ENCODE measurements around the gene STK10.

STK10 gene

GRCh38 chr5:172107571-172107970 is 80.5 kb downstream of the STK10 start:
- no peak for DNase-seq (ENCODE audit: low spot score)

GRCh38 chr5:172106511-172107356 is 81.3 kb downstream of the STK10 start:
- DNase-seq (ENCODE audit: low spot score), result peak; percentile 64

- DNase-seq (ENCODE audit: low spot score), result no peak
Observed at GRCh38 chr5:172105811-172106210, 82.2 kb downstream of the STK10 start.

- DNase-seq (ENCODE audit: low spot score), result no peak
Observed at GRCh38 chr5:172104801-172105701, 83.0 kb downstream of the STK10 start.

GRCh38 chr5:172104021-172104420 is 84.0 kb downstream of the STK10 start:
- no peak for DNase-seq (ENCODE audit: low spot score)

- DNase-seq (ENCODE audit: low spot score), result peak; percentile 42
Observed at GRCh38 chr5:172102913-172103626, 85.0 kb downstream of the STK10 start.

- no peak for DNase-seq (ENCODE audit: low spot score)
Observed at GRCh38 chr5:172102218-172102870, 85.7 kb downstream of the STK10 start.

GRCh38 chr5:172101547-172102217 is 86.3 kb downstream of the STK10 start:
- DNase-seq (ENCODE audit: low spot score), result no peak

GRCh38 chr5:172098883-172099282 is 89.1 kb downstream of the STK10 start:
- DNase-seq (ENCODE audit: low spot score), result no peak

- no peak for DNase-seq (ENCODE audit: low spot score)
Observed at GRCh38 chr5:172098046-172098445, 90.0 kb downstream of the STK10 start.

- DNase-seq (ENCODE audit: low spot score), result no peak
Observed at GRCh38 chr5:172097356-172097755, 90.7 kb downstream of the STK10 start.

GRCh38 chr5:172096207-172096940 is 91.7 kb downstream of the STK10 start:
- DNase-seq (ENCODE audit: low spot score), result no peak

GRCh38 chr5:172095368-172096206 is 92.4 kb downstream of the STK10 start:
- no peak for DNase-seq (ENCODE audit: low spot score)

- no peak for DNase-seq (ENCODE audit: low spot score)
Observed at GRCh38 chr5:172093965-172094364, 94.1 kb downstream of the STK10 start.

GRCh38 chr5:172093559-172093958 is 94.5 kb downstream of the STK10 start:
- DNase-seq (ENCODE audit: low spot score), result no peak

- no peak for DNase-seq (ENCODE audit: low spot score)
Observed at GRCh38 chr5:172091956-172092732, 95.9 kb downstream of the STK10 start.

- DNase-seq (ENCODE audit: low spot score), result no peak
Observed at GRCh38 chr5:172090976-172091547, 97.0 kb downstream of the STK10 start.
